Uterus (tissue), 2 donors: ENCODE data around the gene UPF2.

Experiments used
- CTCF ChIP-seq, 4 experiments: fragments of 200-600 bp in 2 of 4; fragments of 450-650 bp in 2 of 4; sonication (generic) in 2 of 4; IDR thresholded peaks; one replicate each; pipeline ENCODE4 v1.5.1; 2016 to 2019; ENCODE audit warnings: antibody characterized with exemption in 4 of 4, mild to moderate bottlenecking in 2 of 4, moderate library complexity in 1 of 4
- POLR2A ChIP-seq, 2 donors: fragments of 450-650 bp; IDR thresholded peaks; one replicate each; pipeline ENCODE4 v1.6.1; 2016; ENCODE audit warnings: antibody characterized with exemption in 2 of 2, mild to moderate bottlenecking in 1 of 2, moderate library complexity in 1 of 2

DNA sequence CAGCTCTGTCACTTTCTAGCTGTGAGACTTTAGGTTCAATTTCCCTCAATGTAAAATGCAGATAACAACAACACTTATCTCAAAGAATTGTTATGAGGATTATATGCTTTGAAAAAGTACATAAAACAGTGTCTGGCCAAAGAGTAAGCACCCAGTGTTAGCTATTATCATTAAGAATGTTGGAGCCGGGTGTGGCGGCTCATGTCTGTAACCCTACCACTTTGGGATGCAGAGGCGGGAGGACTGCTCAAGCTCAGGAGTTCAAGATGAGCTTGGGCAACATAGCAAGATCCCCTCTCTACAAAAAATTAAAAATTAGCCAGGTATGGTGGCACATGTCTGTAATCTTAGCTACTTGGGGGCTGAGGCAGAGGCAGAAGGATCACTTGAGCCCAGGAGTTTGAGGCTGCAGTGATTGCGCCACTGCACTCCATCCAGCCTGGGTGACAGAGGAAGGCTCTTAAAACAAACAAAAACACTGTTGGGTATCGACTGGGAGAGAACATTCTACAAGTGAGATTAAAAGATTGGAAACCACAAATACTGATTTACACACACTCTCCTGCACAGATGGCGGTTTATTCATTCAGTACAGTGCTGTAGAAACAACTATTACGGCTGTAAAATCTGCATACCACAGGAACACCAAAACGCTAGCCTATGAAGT, 112.2 kb downstream of the UPF2 start:
- TF ChIP-seq CTCF (IDR thresholded peaks at IDR 0.05) (no peak), POLR2A (IDR thresholded peaks at IDR 0.05) (no peak)
